H9 (cell line): ENCODE data around the gene THSD7B. TPM values are rescaled to one million over a fixed set of nuclear protein-coding genes. Genes with fewer than 3 reads are reported as not detected.

Experiments
- DNase-seq: peaks from one replicate; pipeline ENCODE4 v3.0.0-alpha.2; 2017
- H2AFZ ChIP-seq: one replicate; pipeline ENCODE4 v1.6.1; 2013; ENCODE audit warnings: mild to moderate bottlenecking, low read length, control low read depth, moderate library complexity
- H2AK5ac ChIP-seq: 2 replicates; pipeline ENCODE4 v1.6.1; 2013; ENCODE audit warnings: low read length, control low read depth, mixed read lengths; ENCODE audit not compliant: insufficient read length
- H2BK120ac ChIP-seq: one replicate; pipeline ENCODE4 v1.6.1; 2013; ENCODE audit warnings: low read depth, mild to moderate bottlenecking, low read length, control low read depth, inconsistent platforms; ENCODE audit not compliant: poor library complexity, severe bottlenecking
- H2BK12ac ChIP-seq: 2 replicates; pipeline ENCODE4 v1.6.1; 2013; ENCODE audit warnings: low read length, control low read depth, mixed read lengths, low read depth; ENCODE audit not compliant: insufficient read length
- H2BK15ac ChIP-seq: 2 replicates; pipeline ENCODE4 v1.6.1; 2013; ENCODE audit warnings: low read depth, low read length, control low read depth
- H2BK20ac ChIP-seq: one replicate; pipeline ENCODE4 v1.6.1; 2013; ENCODE audit warnings: low read depth, mild to moderate bottlenecking, low read length, control low read depth, inconsistent platforms; ENCODE audit not compliant: poor library complexity, severe bottlenecking
- H2BK5ac ChIP-seq: 2 replicates; pipeline ENCODE4 v1.6.1; 2013; ENCODE audit warnings: low read length, control low read depth, mixed read lengths; ENCODE audit not compliant: insufficient read length
- H3K14ac ChIP-seq: 2 replicates; pipeline ENCODE4 v1.6.1; 2013; ENCODE audit warnings: low read length, control low read depth; ENCODE audit not compliant: insufficient read depth
- H3K18ac ChIP-seq: 2 replicates; pipeline ENCODE4 v1.6.1; 2013; ENCODE audit warnings: low read depth, mild to moderate bottlenecking, mixed read lengths, low read length, control low read depth; ENCODE audit not compliant: insufficient read length
- H3K23ac ChIP-seq: 2 replicates; pipeline ENCODE4 v1.6.1; 2013; ENCODE audit warnings: low read length, control low read depth, mixed read lengths, low read depth; ENCODE audit not compliant: insufficient read length
- H3K23me2 ChIP-seq: 2 replicates; pipeline ENCODE4 v1.6.1; 2013; ENCODE audit warnings: low read depth, mild to moderate bottlenecking, mixed read lengths, low read length, control low read depth; ENCODE audit not compliant: insufficient read length, poor library complexity, severe bottlenecking
- H3K27ac ChIP-seq: 2 replicates; pipeline ENCODE4 v1.5.1; 2013; ENCODE audit warnings: low read length, control low read depth, mixed read lengths, low read depth; ENCODE audit not compliant: insufficient read length
- H3K27me3 ChIP-seq: 2 replicates; pipeline ENCODE4 v1.6.1; 2013; ENCODE audit warnings: low read length, control low read depth, inconsistent platforms; ENCODE audit not compliant: insufficient read depth
- H3K4ac ChIP-seq: 2 replicates; pipeline ENCODE4 v1.6.1; 2013; ENCODE audit warnings: low read depth, mild to moderate bottlenecking, control low read depth, inconsistent platforms, low read length, moderate library complexity
- H3K4me1 ChIP-seq: 2 replicates; pipeline ENCODE4 v1.6.1; 2013; ENCODE audit warnings: low read length, control low read depth, inconsistent platforms; ENCODE audit not compliant: insufficient read depth
- H3K4me2 ChIP-seq: 2 replicates; pipeline ENCODE4 v1.6.1; 2013; ENCODE audit warnings: low read length, control low read depth, mixed read lengths; ENCODE audit not compliant: insufficient read length, insufficient read depth
- H3K56ac ChIP-seq: 2 replicates; pipeline ENCODE4 v1.6.1; 2013; ENCODE audit warnings: low read depth, mild to moderate bottlenecking, mixed read lengths, low read length, control low read depth; ENCODE audit not compliant: insufficient read length
- H3K79me1 ChIP-seq: 2 replicates; pipeline ENCODE4 v1.6.1; 2013; ENCODE audit warnings: low read depth, mild to moderate bottlenecking, moderate library complexity, low read length, control low read depth, inconsistent platforms; ENCODE audit not compliant: insufficient read depth, poor library complexity, severe bottlenecking
- H3K79me2 ChIP-seq: 2 replicates; pipeline ENCODE4 v1.6.1; 2013; ENCODE audit warnings: low read length, control low read depth, inconsistent platforms; ENCODE audit not compliant: insufficient read depth
- H3K9ac ChIP-seq: 2 replicates; pipeline ENCODE4 v1.6.1; 2013; ENCODE audit warnings: low read length, control low read depth, mixed read lengths; ENCODE audit not compliant: insufficient read length; ENCODE audit errors: extremely low read depth
- H3K9me3 ChIP-seq: one replicate; pipeline ENCODE4 v1.6.1; 2013; ENCODE audit warnings: low read depth, low read length, inconsistent platforms; ENCODE audit not compliant: control insufficient read depth
- H3T11ph ChIP-seq: one replicate; pipeline ENCODE4 v1.6.1; 2013; ENCODE audit warnings: mild to moderate bottlenecking, low read length, control low read depth, inconsistent platforms
- H4K20me1 ChIP-seq: one replicate; pipeline ENCODE4 v1.6.1; 2013; ENCODE audit not compliant: control insufficient read depth, insufficient read length, insufficient read depth
- H4K5ac ChIP-seq: 2 replicates; pipeline ENCODE4 v1.6.1; 2013; ENCODE audit warnings: low read depth, mild to moderate bottlenecking, mixed read lengths, low read length, control low read depth; ENCODE audit not compliant: insufficient read length
- H4K8ac ChIP-seq: replicated peaks from 2 replicates; pipeline ENCODE4 v1.6.1; 2013; ENCODE audit warnings: low read length, control low read depth, mixed read lengths, low read depth; ENCODE audit not compliant: insufficient read length
- H4K91ac ChIP-seq: 2 replicates; pipeline ENCODE4 v1.6.1; 2013; ENCODE audit warnings: low read depth, mild to moderate bottlenecking, moderate library complexity, mixed read lengths, low read length, control low read depth; ENCODE audit not compliant: insufficient read length
- H3K27ac Mint-ChIP-seq, 3 experiments: 2 replicates in 2 of 3; 3 replicates in 1 of 3; pipeline ENCODE4 v1.8.0; 2020 to 2021; ENCODE audit warnings: mixed read lengths in 3 of 3, mild to moderate bottlenecking in 1 of 3, moderate library complexity in 1 of 3
- H3K27me3 Mint-ChIP-seq: 2 replicates; pipeline ENCODE4 v1.8.0; 2021; ENCODE audit warnings: low read depth, mild to moderate bottlenecking, moderate library complexity, mixed read lengths
- H3K36me3 Mint-ChIP-seq, 3 experiments: 2 replicates in 2 of 3; 3 replicates in 1 of 3; pipeline ENCODE4 v1.8.0; 2020 to 2021; ENCODE audit warnings: low read depth in 3 of 3, mixed read lengths in 3 of 3; ENCODE audit not compliant: insufficient read depth in 1 of 3
- H3K4me1 Mint-ChIP-seq, 2 experiments: 2 replicates each; pipeline ENCODE4 v1.8.0; 2020; ENCODE audit warnings: mixed read lengths in 2 of 2
- H3K4me3 Mint-ChIP-seq, 2 experiments: 2 replicates in 1 of 2; 3 replicates in 1 of 2; pipeline ENCODE4 v1.8.0; 2020 to 2021; ENCODE audit warnings: mild to moderate bottlenecking in 2 of 2, mixed read lengths in 2 of 2, moderate library complexity in 1 of 2
- H3K9me3 Mint-ChIP-seq, 2 experiments: 2 replicates in 1 of 2; 3 replicates in 1 of 2; pipeline ENCODE4 v1.8.0; 2020; ENCODE audit warnings: mild to moderate bottlenecking in 2 of 2, mixed read lengths in 2 of 2, moderate library complexity in 1 of 2
- WGBS: extraction: QIAGEN DNeasy Blood & Tissue Kit; methylation state at CpG from one replicate; pipeline ENCODE4 v1.1.7; 2013; ENCODE audit warnings: missing lambda C conversion rate, low lambda C conversion rate, mixed read lengths; ENCODE audit not compliant: insufficient read length; ENCODE audit errors: extremely low coverage; 5-methylcytosine and 5-hydroxymethylcytosine counted together
- total RNA-seq: library from RNA; stranded (reverse); gene quantifications from 2 replicates; pipeline ENCODE4 v1.2.1, GENCODE V29; 2021
- TF ChIP-seq, protein P1 (sequence below): fragments of 200-600 bp; sonication (generic); conservative IDR thresholded peaks from 3 replicates; pipeline ENCODE4 v1.8.0; 2021; ENCODE audit warnings: antibody characterized with exemption, mild to moderate bottlenecking

THSD7B gene
- total RNA-seq, 1 experiment from 2014 or later: 0.85 TPM

DNA sequence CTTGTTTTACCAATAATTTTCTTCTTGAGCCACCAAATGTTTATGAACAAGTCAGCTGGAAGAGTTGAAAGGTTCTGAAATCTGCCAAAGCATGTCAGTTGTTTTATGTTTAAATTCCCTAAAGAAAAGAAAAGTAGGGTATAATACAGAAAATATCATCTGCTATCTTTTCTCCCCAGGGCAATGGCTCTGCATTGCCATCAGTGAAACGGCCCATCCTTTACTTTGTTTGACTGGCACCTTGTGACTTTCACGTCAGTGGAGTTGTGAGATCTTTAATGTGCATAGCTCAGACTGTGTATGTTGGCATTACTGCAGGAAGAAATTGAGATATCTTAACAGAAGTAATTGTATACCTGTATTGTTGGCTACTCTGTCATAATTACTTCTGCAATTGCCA, 239.9 kb downstream of the THSD7B start:
- H3K27me3 Mint-ChIP-seq: no peaks in the 10 kb centered on the region
- Histone ChIP-seq H2BK12ac (no peak overlapping the region), H4K20me1 (no peaks in the 10 kb centered on the region), H3K14ac (no peak overlapping the region), H3K27me3 (no peaks in the 10 kb centered on the region), H3K79me1 (no peaks in the 10 kb centered on the region), H2AFZ (no peak overlapping the region), H3K79me2 (no peaks in the 10 kb centered on the region), H3K4me2 (no peak overlapping the region), H3K27ac (no peak overlapping the region), H2BK20ac (no peak overlapping the region), H4K5ac (no peak overlapping the region), H3T11ph (no peak overlapping the region), H3K9me3 (no peaks in the 10 kb centered on the region), H2BK15ac (no peak overlapping the region), H3K4me1 (no peaks in the 10 kb centered on the region), H2BK5ac (no peak overlapping the region), H3K23ac (no peak overlapping the region), H3K56ac (no peak overlapping the region), H3K4ac (no peak overlapping the region), H3K9ac (no peak overlapping the region), H3K23me2 (no peaks in the 10 kb centered on the region), H2AK5ac (no peak overlapping the region), H3K18ac (no peak overlapping the region), H4K8ac (no peak overlapping the region), H4K91ac (no peak overlapping the region), H2BK120ac (no peak overlapping the region)
- DNase-seq: no peak
- H3K36me3 Mint-ChIP-seq: no peaks in the 10 kb centered on the region
- H3K9me3 Mint-ChIP-seq: no peaks in the 10 kb centered on the region
- WGBS: no CpG with 5 or more reads among the region's 2 CpGs
- H3K4me3 Mint-ChIP-seq: no peak overlapping the region
- H3K27ac Mint-ChIP-seq: no peak overlapping the region
- TF ChIP-seq, protein P1, sequence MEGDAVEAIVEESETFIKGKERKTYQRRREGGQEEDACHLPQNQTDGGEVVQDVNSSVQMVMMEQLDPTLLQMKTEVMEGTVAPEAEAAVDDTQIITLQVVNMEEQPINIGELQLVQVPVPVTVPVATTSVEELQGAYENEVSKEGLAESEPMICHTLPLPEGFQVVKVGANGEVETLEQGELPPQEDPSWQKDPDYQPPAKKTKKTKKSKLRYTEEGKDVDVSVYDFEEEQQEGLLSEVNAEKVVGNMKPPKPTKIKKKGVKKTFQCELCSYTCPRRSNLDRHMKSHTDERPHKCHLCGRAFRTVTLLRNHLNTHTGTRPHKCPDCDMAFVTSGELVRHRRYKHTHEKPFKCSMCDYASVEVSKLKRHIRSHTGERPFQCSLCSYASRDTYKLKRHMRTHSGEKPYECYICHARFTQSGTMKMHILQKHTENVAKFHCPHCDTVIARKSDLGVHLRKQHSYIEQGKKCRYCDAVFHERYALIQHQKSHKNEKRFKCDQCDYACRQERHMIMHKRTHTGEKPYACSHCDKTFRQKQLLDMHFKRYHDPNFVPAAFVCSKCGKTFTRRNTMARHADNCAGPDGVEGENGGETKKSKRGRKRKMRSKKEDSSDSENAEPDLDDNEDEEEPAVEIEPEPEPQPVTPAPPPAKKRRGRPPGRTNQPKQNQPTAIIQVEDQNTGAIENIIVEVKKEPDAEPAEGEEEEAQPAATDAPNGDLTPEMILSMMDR: no peak
- no peaks in the 10 kb centered on the region for H3K4me1 Mint-ChIP-seq
